IMR-90 (cell line): ENCODE measurements around the gene MASP2. TPM values are rescaled to one million over a fixed set of nuclear protein-coding genes. Genes with fewer than 3 reads are reported as not detected.

Experiments
- ATAC-seq: fragments of 200-7000 bp; cut with Tn5 transposase; 2 replicates; pipeline ENCODE4 v1.9.1; 2020; ENCODE audit warnings: low read depth, mild to moderate bottlenecking, moderate library complexity
- BruUV-seq: library from RNA; stranded (reverse); fragments of 400-500 nt; replicated peaks from 2 replicates; lab custom pipeline; 2021; lab: Mats Ljungman, UMichigan
- CTCF ChIA-PET: fragments of 300-600 bp; formaldehyde crosslinking; extraction: SDS; loops from one replicate; lab custom pipeline; 2021; ENCODE audit warnings: antibody characterized with exemption; lab: Yijun Ruan, JAX
- POLR2A ChIA-PET: fragments of 300-600 bp; sonication (Branson Sonifier 250); formaldehyde crosslinking; loops from one replicate; lab custom pipeline; 2022; ENCODE audit warnings: antibody characterized with exemption; ENCODE audit not compliant: unreplicated experiment; lab: Charles Lee
- DNase-seq: peaks from one replicate; pipeline ENCODE4 v3.0.0; 2013
- H2AFZ ChIP-seq: replicated peaks from 2 replicates; pipeline ENCODE3; 2013; ENCODE audit warnings: low read length, mild to moderate bottlenecking; ENCODE audit not compliant: poor library complexity
- H2AK5ac ChIP-seq: 2 replicates; pipeline ENCODE4 v1.6.1; 2013; ENCODE audit warnings: low read depth, low read length, inconsistent platforms
- H2AK9ac ChIP-seq: replicated peaks from 2 replicates; pipeline ENCODE3; 2013; ENCODE audit warnings: mild to moderate bottlenecking, low read depth, low read length, moderate library complexity; ENCODE audit not compliant: poor library complexity
- H2BK120ac ChIP-seq: 2 replicates; pipeline ENCODE4 v1.6.1; 2013; ENCODE audit warnings: low read depth, low read length, inconsistent platforms
- H2BK15ac ChIP-seq: 3 replicates; pipeline ENCODE4 v1.6.1; 2013; ENCODE audit warnings: low read depth, low read length, inconsistent platforms
- H2BK20ac ChIP-seq: 2 replicates; pipeline ENCODE4 v1.6.1; 2013; ENCODE audit warnings: low read depth, mild to moderate bottlenecking, inconsistent platforms, low read length, moderate library complexity
- H2BK5ac ChIP-seq: 2 replicates; pipeline ENCODE4 v1.6.1; 2013; ENCODE audit warnings: mild to moderate bottlenecking, low read depth, low read length, inconsistent platforms; ENCODE audit not compliant: poor library complexity, severe bottlenecking
- H3K14ac ChIP-seq: replicated peaks from 2 replicates; pipeline ENCODE4 v1.6.1; 2013; ENCODE audit warnings: low read depth, low read length, inconsistent platforms
- H3K18ac ChIP-seq: 2 replicates; pipeline ENCODE4 v1.6.1; 2013; ENCODE audit warnings: low read depth, low read length, control low read depth
- H3K23ac ChIP-seq: 2 replicates; pipeline ENCODE4 v1.6.1; 2013; ENCODE audit warnings: low read depth, low read length, inconsistent platforms
- H3K27ac ChIP-seq: 2 replicates; pipeline ENCODE4 v1.5.1; 2013; ENCODE audit warnings: mild to moderate bottlenecking, control low read depth, low read length; ENCODE audit not compliant: insufficient read depth
- H3K27me3 ChIP-seq: 2 replicates; pipeline ENCODE4 v1.6.1; 2013; ENCODE audit warnings: low read length; ENCODE audit not compliant: control insufficient read depth, insufficient read depth
- H3K36me3 ChIP-seq: 2 replicates; pipeline ENCODE4 v1.6.1; 2013; ENCODE audit warnings: low read length, mixed read lengths; ENCODE audit not compliant: control insufficient read depth, insufficient read depth
- H3K4ac ChIP-seq: 2 replicates; pipeline ENCODE4 v1.6.1; 2013; ENCODE audit warnings: low read depth, low read length, inconsistent platforms
- H3K4me1 ChIP-seq: 2 replicates; pipeline ENCODE4 v1.6.1; 2013; ENCODE audit warnings: low read length, mixed read lengths; ENCODE audit not compliant: control insufficient read depth, insufficient read depth
- H3K4me2 ChIP-seq: 2 replicates; pipeline ENCODE4 v1.6.1; 2013; ENCODE audit warnings: low read depth, mild to moderate bottlenecking, control low read depth, low read length, moderate library complexity
- H3K4me3 ChIP-seq: 2 replicates; pipeline ENCODE4 v1.5.1; 2013; ENCODE audit warnings: low read depth, mild to moderate bottlenecking, control low read depth, low read length, moderate library complexity; ENCODE audit not compliant: insufficient read depth
- H3K56ac ChIP-seq: 2 replicates; pipeline ENCODE4 v1.6.1; 2013; ENCODE audit warnings: low read length, inconsistent platforms; ENCODE audit not compliant: insufficient read depth; ENCODE audit errors: extremely low read depth
- H3K79me1 ChIP-seq, 2 experiments: 2 replicates each; pipeline ENCODE4 v1.6.1; 2013; ENCODE audit warnings: low read length in 2 of 2, inconsistent platforms in 1 of 2, low read depth in 1 of 2
- H3K9ac ChIP-seq: 2 replicates; pipeline ENCODE4 v1.6.1; 2013; ENCODE audit warnings: low read depth, low read length, control low read depth
- H3K9me1 ChIP-seq: 2 replicates; pipeline ENCODE4 v1.6.1; 2013; ENCODE audit warnings: low read length, inconsistent platforms; ENCODE audit not compliant: insufficient read depth
- H3K9me3 ChIP-seq: 2 replicates; pipeline ENCODE4 v1.6.1; 2013; ENCODE audit warnings: low read length; ENCODE audit not compliant: control insufficient read depth, insufficient read depth
- H4K20me1 ChIP-seq: 2 replicates; pipeline ENCODE4 v1.6.1; 2013; ENCODE audit warnings: low read length, inconsistent platforms; ENCODE audit not compliant: insufficient read depth
- H4K5ac ChIP-seq: 2 replicates; pipeline ENCODE4 v1.6.1; 2013; ENCODE audit warnings: mild to moderate bottlenecking, low read depth, low read length, control low read depth
- H4K8ac ChIP-seq, 2 experiments: 2 replicates each; pipeline ENCODE4 v1.6.1; 2013; ENCODE audit warnings: low read depth in 2 of 2, low read length in 2 of 2, control low read depth in 1 of 2, inconsistent platforms in 1 of 2
- H4K91ac ChIP-seq: 2 replicates; pipeline ENCODE4 v1.6.1; 2013; ENCODE audit warnings: low read depth, low read length, inconsistent platforms; ENCODE audit not compliant: insufficient read depth
- BHLHE40 ChIP-seq: fragments of 150-350 bp; IDR thresholded peaks from 2 replicates; pipeline ENCODE4 v1.6.1; 2016; ENCODE audit warnings: mild to moderate bottlenecking, low read depth, low read length
- CEBPB ChIP-seq: IDR thresholded peaks from 2 replicates; pipeline ENCODE4 v1.6.1; 2012; ENCODE audit warnings: low read depth, low read length, improper control_type of control experiment
- CHD1 ChIP-seq: IDR thresholded peaks from 2 replicates; pipeline ENCODE4 v1.6.1; 2012; ENCODE audit warnings: low read depth, low read length, improper control_type of control experiment
- CTCF ChIP-seq: conservative IDR thresholded peaks from 2 replicates; pipeline ENCODE4 v1.5.1; 2012; ENCODE audit warnings: mild to moderate bottlenecking, low read depth, low read length, improper control_type of control experiment
- ELK1 ChIP-seq: fragments of 150-350 bp; IDR thresholded peaks from 2 replicates; pipeline ENCODE4 v1.6.1; 2016; ENCODE audit warnings: low read depth, mild to moderate bottlenecking, low read length, moderate library complexity, borderline replicate concordance
- FOS ChIP-seq: fragments of 150-350 bp; IDR thresholded peaks from 2 replicates; pipeline ENCODE4 v1.6.1; 2016; ENCODE audit warnings: low read depth, low read length
- MAFK ChIP-seq: IDR thresholded peaks from 2 replicates; pipeline ENCODE4 v1.6.1; 2012; ENCODE audit warnings: low read depth, low read length, improper control_type of control experiment
- MAZ ChIP-seq: IDR thresholded peaks from 2 replicates; pipeline ENCODE4 v1.6.1; 2012; ENCODE audit warnings: low read depth, mild to moderate bottlenecking, low read length, improper control_type of control experiment, moderate library complexity, borderline replicate concordance
- MXI1 ChIP-seq: IDR thresholded peaks from 2 replicates; pipeline ENCODE4 v1.6.1; 2012; ENCODE audit warnings: low read depth, mild to moderate bottlenecking, low read length, moderate library complexity, borderline replicate concordance
- NFE2L2 ChIP-seq: fragments of 150-350 bp; IDR thresholded peaks from 2 replicates; pipeline ENCODE4 v1.6.1; 2016; ENCODE audit warnings: low read depth, mild to moderate bottlenecking, low read length
- POLR2A ChIP-seq: IDR thresholded peaks from 2 replicates; pipeline ENCODE4 v1.6.1; 2012; ENCODE audit warnings: mild to moderate bottlenecking, low read depth, low read length
- RAD21 ChIP-seq: IDR thresholded peaks from 2 replicates; pipeline ENCODE4 v1.6.1; 2012; ENCODE audit warnings: low read length, improper control_type of control experiment
- RCOR1 ChIP-seq: IDR thresholded peaks from 2 replicates; pipeline ENCODE4 v1.6.1; 2012; ENCODE audit warnings: mild to moderate bottlenecking, low read length, improper control_type of control experiment; ENCODE audit not compliant: insufficient replicate concordance
- RFX5 ChIP-seq: IDR thresholded peaks from 2 replicates; pipeline ENCODE4 v1.8.0; 2012; ENCODE audit warnings: low read depth, mild to moderate bottlenecking, low read length, moderate library complexity
- SMC3 ChIP-seq: fragments of 150-350 bp; IDR thresholded peaks from 2 replicates; pipeline ENCODE4 v1.6.1; 2016; ENCODE audit warnings: low read depth, mild to moderate bottlenecking, antibody characterized with exemption, low read length, moderate library complexity
- USF2 ChIP-seq: fragments of 150-350 bp; IDR thresholded peaks from 2 replicates; pipeline ENCODE4 v1.6.1; 2017; ENCODE audit warnings: mild to moderate bottlenecking, antibody characterized with exemption, low read length, low read depth
- WGBS, 2 experiments: methylation state at CpG; one replicate each; pipeline versions ENCODE4 v1.1.5 to v1.1.7; 2013; ENCODE audit warnings: missing lambda C conversion rate in 2 of 2; ENCODE audit not compliant: insufficient read length in 1 of 2; ENCODE audit errors: extremely low coverage in 2 of 2; 5-methylcytosine and 5-hydroxymethylcytosine counted together
- dilution Hi-C: fragments of 300-500 bp; cut with HindIII; formaldehyde crosslinking; loops from one replicate; pipeline ENCODE4 v1.14.3; 2018; ENCODE audit warnings: low sequenced_read_pairs; ENCODE audit not compliant: unreplicated experiment
- in situ Hi-C: fragments of 300-500 bp; cut with MboI; formaldehyde crosslinking; loops from 3 replicates; pipeline ENCODE4 v1.14.3; 2019; ENCODE audit warnings: low sequenced_read_pairs, inconsistent platforms, mixed read lengths
- intact Hi-C: fragments of 100-400 bp; cut with micrococcal nuclease; formaldehyde crosslinking; loops from 2 replicates; pipeline ENCODE4 v1.10.0; 2022
- polyA plus RNA-seq, 3 experiments: library from polyadenylated mRNA; depleted of rRNA; stranded (reverse); fragments of >200 nt; gene quantifications; 2 replicates each; pipeline ENCODE4 v1.2.3, GENCODE V29; 2012; ENCODE audit warnings: low replicate concordance in 1 of 3
- total RNA-seq: library from RNA; depleted of rRNA; stranded (reverse); fragments of >200 nt; gene quantifications from 2 replicates; pipeline ENCODE4 v1.2.3, GENCODE V29; 2012

MASP2 gene
- total and polyA plus RNA-seq, 2 of the 4 experiments (the other 2 are of a cell fraction), result 0.03 TPM; not detected in 1

GRCh38 chr1:11046270-11046566 lies 821 bp downstream of the MASP2 start:
- no peaks in the 10 kb centered on the region for H3K36me3 ChIP-seq
- H4K20me1 ChIP-seq, result no peaks in the 10 kb centered on the region
- H2AK9ac ChIP-seq, result no peak overlapping the region
- ChIA-PET CTCF (interaction anchor here (0.8 kb wide), 1 partner anchor 9 kb away, joined by 3 read pairs; no protein-coding TSS in a partner anchor), POLR2A (no interaction called here)
- no peak overlapping the region for H2AFZ ChIP-seq
- H3K79me1 ChIP-seq, result no peaks in the 10 kb centered on the region
- no peak overlapping the region for H3K14ac ChIP-seq
- no peaks in the 10 kb centered on the region for H3K4me1 ChIP-seq
- dilution Hi-C loops (no loop called here), intact Hi-C loops (no loop called here), in situ Hi-C loops (no loop called here)
- ATAC-seq (no peak), DNase-seq (no peak)
- no peak overlapping the region for H4K8ac ChIP-seq
- H3K4me3 ChIP-seq, result no peak overlapping the region
- no peak overlapping the region for H2BK15ac ChIP-seq
- no peak for TF ChIP-seq MAFK
- TF ChIP-seq RCOR1, result no peak
- TF ChIP-seq CEBPB, result no peak
- TF ChIP-seq MAZ, result no peak
- no peak for TF ChIP-seq RAD21
- no peak for TF ChIP-seq FOS
- TF ChIP-seq CTCF, result no peak
- no peak for TF ChIP-seq USF2
- no peak for TF ChIP-seq NFE2L2
- TF ChIP-seq MXI1, result no peak
- no peak for TF ChIP-seq POLR2A
- no peak for TF ChIP-seq BHLHE40
- TF ChIP-seq RFX5, result no peak
- no peak for TF ChIP-seq SMC3
- TF ChIP-seq ELK1, result no peak
- TF ChIP-seq CHD1, result no peak
- H3K27ac ChIP-seq, result no peak overlapping the region
- H3K56ac ChIP-seq, result no peak overlapping the region
- no peaks in the 10 kb centered on the region for H3K9me3 ChIP-seq
- no peak overlapping the region for H3K4me2 ChIP-seq
- H3K4ac ChIP-seq, result no peak overlapping the region
- H3K27me3 ChIP-seq, result no peaks in the 10 kb centered on the region; the same call in 1 of the 2 replicates
- no peak overlapping the region for H4K5ac ChIP-seq
- BruUV-seq, result no TSS peak
- WGBS, 2 experiments, result 90% methylated on average over 2 of the region's 8 CpGs; no CpG with 5 or more reads in 1 of the 2 experiments
- H3K9me1 ChIP-seq, result no peaks in the 10 kb centered on the region
- H4K91ac ChIP-seq, result no peak overlapping the region
- H3K18ac ChIP-seq, result no peak overlapping the region
- no peak overlapping the region for H2BK5ac ChIP-seq
- no peak overlapping the region for H3K9ac ChIP-seq
- H2BK120ac ChIP-seq, result no peak overlapping the region
- no peak overlapping the region for H2AK5ac ChIP-seq
- no peak overlapping the region for H2BK20ac ChIP-seq
- no peak overlapping the region for H3K23ac ChIP-seq
